Subcutaneous adipose tissue (tissue), 4 donors: Measurements from ENCODE around the gene COL18A1. TPM values are rescaled to one million over a fixed set of nuclear protein-coding genes. Genes with fewer than 3 reads are reported as not detected.

Experiments
- total RNA-seq, 4 donors: library from RNA; depleted of rRNA; stranded (reverse); fragments of >200 nt; gene quantifications; one replicate each; pipeline ENCODE4 v1.1.0, GENCODE V29; 2016
- TF ChIP-seq, protein P1 (sequence below): fragments of 450-650 bp; IDR thresholded peaks from one replicate; pipeline ENCODE4 v1.5.1; 2016; ENCODE audit warnings: low read depth, mild to moderate bottlenecking, control low read depth, antibody characterized with exemption, moderate library complexity

COL18A1 gene
- total RNA-seq, 4 donors from 2014 or later: 33.4 to 102 (median 66.7) TPM

GRCh38 chr21:45449658-45450422 lies 44.9 kb downstream of the COL18A1 start:
- TF ChIP-seq, protein P1, sequence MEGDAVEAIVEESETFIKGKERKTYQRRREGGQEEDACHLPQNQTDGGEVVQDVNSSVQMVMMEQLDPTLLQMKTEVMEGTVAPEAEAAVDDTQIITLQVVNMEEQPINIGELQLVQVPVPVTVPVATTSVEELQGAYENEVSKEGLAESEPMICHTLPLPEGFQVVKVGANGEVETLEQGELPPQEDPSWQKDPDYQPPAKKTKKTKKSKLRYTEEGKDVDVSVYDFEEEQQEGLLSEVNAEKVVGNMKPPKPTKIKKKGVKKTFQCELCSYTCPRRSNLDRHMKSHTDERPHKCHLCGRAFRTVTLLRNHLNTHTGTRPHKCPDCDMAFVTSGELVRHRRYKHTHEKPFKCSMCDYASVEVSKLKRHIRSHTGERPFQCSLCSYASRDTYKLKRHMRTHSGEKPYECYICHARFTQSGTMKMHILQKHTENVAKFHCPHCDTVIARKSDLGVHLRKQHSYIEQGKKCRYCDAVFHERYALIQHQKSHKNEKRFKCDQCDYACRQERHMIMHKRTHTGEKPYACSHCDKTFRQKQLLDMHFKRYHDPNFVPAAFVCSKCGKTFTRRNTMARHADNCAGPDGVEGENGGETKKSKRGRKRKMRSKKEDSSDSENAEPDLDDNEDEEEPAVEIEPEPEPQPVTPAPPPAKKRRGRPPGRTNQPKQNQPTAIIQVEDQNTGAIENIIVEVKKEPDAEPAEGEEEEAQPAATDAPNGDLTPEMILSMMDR: no peak

- TF ChIP-seq, protein P1: no peak
Measured at GRCh38 chr21:45450423-45451090, 45.6 kb downstream of the COL18A1 start.

GRCh38 chr21:45451091-45451740 lies 46.3 kb downstream of the COL18A1 start:
- TF ChIP-seq, protein P1: no peak

DNA sequence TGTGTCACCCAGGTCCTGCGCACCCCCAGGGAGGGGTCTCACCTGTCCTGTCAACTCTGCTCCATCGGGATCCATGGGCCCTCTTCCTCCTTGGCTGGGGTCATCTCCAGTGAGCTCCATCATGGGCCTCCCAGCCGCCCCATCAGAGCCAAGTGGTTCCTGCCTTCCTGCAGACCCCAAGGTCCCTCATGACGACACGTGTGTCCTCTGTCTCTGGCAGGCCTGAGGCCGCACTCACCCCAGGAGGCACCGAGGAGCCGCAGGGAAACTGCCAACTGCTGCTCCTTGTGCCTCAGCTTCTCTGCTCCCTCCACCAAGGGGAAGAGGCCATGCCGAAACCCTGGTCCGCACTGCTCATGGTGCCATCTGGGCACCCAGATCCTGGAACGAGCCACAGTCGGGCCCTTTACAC lies 46.8 kb downstream of the COL18A1 start:
- TF ChIP-seq, protein P1: no peak

GRCh38 chr21:45452696-45453307 lies 47.8 kb downstream of the COL18A1 start:
- TF ChIP-seq, protein P1: no peak

GRCh38 chr21:45453308-45453950 lies 48.5 kb downstream of the COL18A1 start:
- TF ChIP-seq, protein P1: no peak
